Stimulated activated CD4-positive, alpha-beta T cell treated with anti-CD3 and anti-CD28 coated beads, Interleukin-4, amount 100 ng/mL, for 48 hours (primary cell): ENCODE data around the gene PAXX.
"Not testable (repeated sequence)": the region's sequence is repeated elsewhere in the genome, so short reads cannot be mapped to it uniquely, and the experiment has no call there.

Experiments
- DNase-seq, 2 donors: peaks; one replicate each; pipeline ENCODE4 v3.0.0-alpha.2; 2020; ENCODE audit warnings: low read depth in 2 of 2

The PAXX gene

GRCh38 chr9:137032858-137033257 is 40.6 kb downstream of the PAXX start:
- no peak for DNase-seq

GRCh38 chr9:137033481-137033880 is 41.3 kb downstream of the PAXX start:
- not testable (repeated sequence) for DNase-seq

GRCh38 chr9:137034039-137034708 is 42.0 kb downstream of the PAXX start:
- DNase-seq, result no peak

GRCh38 chr9:137034709-137035506 is 42.7 kb downstream of the PAXX start:
- peak; percentile 85 to 87 for DNase-seq

- DNase-seq, result no peak
Measured at GRCh38 chr9:137035507-137035834, 43.2 kb downstream of the PAXX start.

- no peak for DNase-seq
Measured at GRCh38 chr9:137035937-137036336, 43.7 kb downstream of the PAXX start.

- no peak for DNase-seq
Measured at GRCh38 chr9:137037035-137037434, 44.8 kb downstream of the PAXX start.

GRCh38 chr9:137037483-137037882 is 45.3 kb downstream of the PAXX start:
- DNase-seq, result no peak

GRCh38 chr9:137038916-137039315 is 46.7 kb downstream of the PAXX start:
- DNase-seq, result no peak

GRCh38 chr9:137039611-137040366 is 47.6 kb downstream of the PAXX start:
- DNase-seq, result no peak

- no peak for DNase-seq
Measured at GRCh38 chr9:137040568-137040967, 48.3 kb downstream of the PAXX start.

GRCh38 chr9:137041124-137041523 is 48.9 kb downstream of the PAXX start:
- no peak for DNase-seq

GRCh38 chr9:137042751-137043727 is 50.8 kb downstream of the PAXX start:
- DNase-seq, result no peak
